Measurements from ENCODE around the gene IL1RAPL2. TPM values are rescaled to one million over a fixed set of nuclear protein-coding genes. Genes with fewer than 3 reads are reported as not detected.
"Not testable (repeated sequence)": the region's sequence is repeated elsewhere in the genome, so short reads cannot be mapped to it uniquely, and the experiment has no call there.

Gene IL1RAPL2
- total RNA-seq, 1 donor from 2014 or later, result 1.0 TPM

- H3K27me3 ChIP-seq (ENCODE audit: control insufficient read depth in 3 of 3, insufficient read depth in 3 of 3, low read length in 3 of 3), result no peaks in the 10 kb centered on the region
- no peaks in the 10 kb centered on the region for H3K4me1 ChIP-seq (ENCODE audit: control insufficient read depth in 3 of 3, insufficient read depth in 3 of 3, low read length in 3 of 3)
- no peaks in the 10 kb centered on the region for H3K9me3 ChIP-seq (ENCODE audit: control insufficient read depth in 3 of 3, low read length in 3 of 3)
- H3K4me3 ChIP-seq (ENCODE audit: low read length in 3 of 3), result no peak overlapping the region
- H3K36me3 ChIP-seq (ENCODE audit: control insufficient read depth in 3 of 3, insufficient read depth in 3 of 3, low read length in 3 of 3), result no peaks in the 10 kb centered on the region
- H3K9ac ChIP-seq (ENCODE audit: low read depth in 1 of 3, low read length in 3 of 3), result no peak overlapping the region
- no peak overlapping the region for H3K27ac ChIP-seq (ENCODE audit: low read depth, low read length)
Measured at GRCh38 chrX:105219454-105220401, 653.7 kb downstream of the IL1RAPL2 start.

- Histone ChIP-seq H3K36me3 (ENCODE audit: control insufficient read depth in 3 of 3, insufficient read depth in 3 of 3, low read length in 3 of 3) (no peaks in the 10 kb centered on the region), H3K27ac (ENCODE audit: low read depth, low read length) (no peak within 1 kb of the TSS), H3K27me3 (ENCODE audit: control insufficient read depth in 3 of 3, insufficient read depth in 3 of 3, low read length in 3 of 3) (no peaks in the 10 kb centered on the region), H3K4me3 (ENCODE audit: low read length in 3 of 3) (no peak within 1 kb of the TSS), H3K9me3 (ENCODE audit: control insufficient read depth in 3 of 3, low read length in 3 of 3) (no peaks in the 10 kb centered on the region), H3K9ac (ENCODE audit: low read depth in 1 of 3, low read length in 3 of 3) (no peak within 1 kb of the TSS), H3K4me1 (ENCODE audit: control insufficient read depth in 3 of 3, insufficient read depth in 3 of 3, low read length in 3 of 3) (no peaks in the 10 kb centered on the region)
Measured at GRCh38 chrX:105220636-105221035, 654.6 kb downstream of the IL1RAPL2 start, which contains the start of gene TEX13A. Gene TEX13A, minus strand, starts transcription at chrX:105220694. Its CDS starts 297 bp downstream, at chrX:105220397.

- no peaks in the 10 kb centered on the region for H3K27me3 ChIP-seq (ENCODE audit: control insufficient read depth in 3 of 3, insufficient read depth in 3 of 3, low read length in 3 of 3)
- no peaks in the 10 kb centered on the region for H3K9me3 ChIP-seq (ENCODE audit: control insufficient read depth in 3 of 3, low read length in 3 of 3)
- no peak overlapping the region for H3K27ac ChIP-seq (ENCODE audit: low read depth, low read length)
- no peaks in the 10 kb centered on the region for H3K4me1 ChIP-seq (ENCODE audit: control insufficient read depth in 3 of 3, insufficient read depth in 3 of 3, low read length in 3 of 3)
- no peak overlapping the region for H3K4me3 ChIP-seq (ENCODE audit: low read length in 3 of 3)
- H3K36me3 ChIP-seq (ENCODE audit: control insufficient read depth in 3 of 3, insufficient read depth in 3 of 3, low read length in 3 of 3), result no peaks in the 10 kb centered on the region
- H3K9ac ChIP-seq (ENCODE audit: low read depth in 1 of 3, low read length in 3 of 3), result no peak overlapping the region
Measured at GRCh38 chrX:105221374-105221773, 655.4 kb downstream of the IL1RAPL2 start.

- Histone ChIP-seq H3K27me3 (ENCODE audit: control insufficient read depth in 3 of 3, insufficient read depth in 3 of 3, low read length in 3 of 3) (no peaks in the 10 kb centered on the region), H3K36me3 (ENCODE audit: control insufficient read depth in 3 of 3, insufficient read depth in 3 of 3, low read length in 3 of 3) (no peaks in the 10 kb centered on the region), H3K9me3 (ENCODE audit: control insufficient read depth in 3 of 3, low read length in 3 of 3) (no peaks in the 10 kb centered on the region), H3K9ac (ENCODE audit: low read depth in 1 of 3, low read length in 3 of 3) (no peak overlapping the region), H3K4me1 (ENCODE audit: control insufficient read depth in 3 of 3, insufficient read depth in 3 of 3, low read length in 3 of 3) (no peaks in the 10 kb centered on the region), H3K27ac (ENCODE audit: low read depth, low read length) (no peak overlapping the region), H3K4me3 (ENCODE audit: low read length in 3 of 3) (no peak overlapping the region)
Measured at GRCh38 chrX:105226499-105226898, 660.5 kb downstream of the IL1RAPL2 start.

GRCh38 chrX:105228602-105229001 is 662.6 kb downstream of the IL1RAPL2 start:
- Histone ChIP-seq H3K27ac (ENCODE audit: low read depth, low read length) (no peak overlapping the region), H3K4me3 (ENCODE audit: low read length in 3 of 3) (no peak overlapping the region), H3K4me1 (ENCODE audit: control insufficient read depth in 3 of 3, insufficient read depth in 3 of 3, low read length in 3 of 3) (no peaks in the 10 kb centered on the region), H3K36me3 (ENCODE audit: control insufficient read depth in 3 of 3, insufficient read depth in 3 of 3, low read length in 3 of 3) (no peaks in the 10 kb centered on the region), H3K9me3 (ENCODE audit: control insufficient read depth in 3 of 3, low read length in 3 of 3) (no peaks in the 10 kb centered on the region), H3K27me3 (ENCODE audit: control insufficient read depth in 3 of 3, insufficient read depth in 3 of 3, low read length in 3 of 3) (no peaks in the 10 kb centered on the region), H3K9ac (ENCODE audit: low read depth in 1 of 3, low read length in 3 of 3) (no peak overlapping the region)

GRCh38 chrX:105229146-105229545 is 663.1 kb downstream of the IL1RAPL2 start:
- Histone ChIP-seq H3K9ac (ENCODE audit: low read depth in 1 of 3, low read length in 3 of 3) (no peak overlapping the region), H3K36me3 (ENCODE audit: control insufficient read depth in 3 of 3, insufficient read depth in 3 of 3, low read length in 3 of 3) (no peaks in the 10 kb centered on the region), H3K27ac (ENCODE audit: low read depth, low read length) (no peak overlapping the region), H3K9me3 (ENCODE audit: control insufficient read depth in 3 of 3, low read length in 3 of 3) (no peaks in the 10 kb centered on the region), H3K4me1 (ENCODE audit: control insufficient read depth in 3 of 3, insufficient read depth in 3 of 3, low read length in 3 of 3) (no peaks in the 10 kb centered on the region), H3K4me3 (ENCODE audit: low read length in 3 of 3) (no peak overlapping the region), H3K27me3 (ENCODE audit: control insufficient read depth in 3 of 3, insufficient read depth in 3 of 3, low read length in 3 of 3) (no peaks in the 10 kb centered on the region)

GRCh38 chrX:105237407-105237806 is 671.4 kb downstream of the IL1RAPL2 start:
- not testable (repeated sequence) for H3K9ac ChIP-seq (ENCODE audit: low read depth in 1 of 3, low read length in 3 of 3); H3K4me3 ChIP-seq (ENCODE audit: low read length in 3 of 3); H3K4me1 ChIP-seq (ENCODE audit: control insufficient read depth in 3 of 3, insufficient read depth in 3 of 3, low read length in 3 of 3); H3K36me3 ChIP-seq (ENCODE audit: control insufficient read depth in 3 of 3, insufficient read depth in 3 of 3, low read length in 3 of 3); H3K9me3 ChIP-seq (ENCODE audit: control insufficient read depth in 3 of 3, low read length in 3 of 3); H3K27me3 ChIP-seq (ENCODE audit: control insufficient read depth in 3 of 3, insufficient read depth in 3 of 3, low read length in 3 of 3); H3K27ac ChIP-seq (ENCODE audit: low read depth, low read length)

GRCh38 chrX:105241056-105241455 is 675.1 kb downstream of the IL1RAPL2 start:
- no peaks in the 10 kb centered on the region for H3K36me3 ChIP-seq (ENCODE audit: control insufficient read depth in 3 of 3, insufficient read depth in 3 of 3, low read length in 3 of 3)
- H3K4me1 ChIP-seq (ENCODE audit: control insufficient read depth in 3 of 3, insufficient read depth in 3 of 3, low read length in 3 of 3), result no peaks in the 10 kb centered on the region
- no peaks in the 10 kb centered on the region for H3K9me3 ChIP-seq (ENCODE audit: control insufficient read depth in 3 of 3, low read length in 3 of 3)
- no peaks in the 10 kb centered on the region for H3K27me3 ChIP-seq (ENCODE audit: control insufficient read depth in 3 of 3, insufficient read depth in 3 of 3, low read length in 3 of 3)
- H3K4me3 ChIP-seq (ENCODE audit: low read length in 3 of 3), result no peak overlapping the region
- H3K27ac ChIP-seq (ENCODE audit: low read depth, low read length), result no peak overlapping the region
- no peak overlapping the region for H3K9ac ChIP-seq (ENCODE audit: low read depth in 1 of 3, low read length in 3 of 3)

DNA sequence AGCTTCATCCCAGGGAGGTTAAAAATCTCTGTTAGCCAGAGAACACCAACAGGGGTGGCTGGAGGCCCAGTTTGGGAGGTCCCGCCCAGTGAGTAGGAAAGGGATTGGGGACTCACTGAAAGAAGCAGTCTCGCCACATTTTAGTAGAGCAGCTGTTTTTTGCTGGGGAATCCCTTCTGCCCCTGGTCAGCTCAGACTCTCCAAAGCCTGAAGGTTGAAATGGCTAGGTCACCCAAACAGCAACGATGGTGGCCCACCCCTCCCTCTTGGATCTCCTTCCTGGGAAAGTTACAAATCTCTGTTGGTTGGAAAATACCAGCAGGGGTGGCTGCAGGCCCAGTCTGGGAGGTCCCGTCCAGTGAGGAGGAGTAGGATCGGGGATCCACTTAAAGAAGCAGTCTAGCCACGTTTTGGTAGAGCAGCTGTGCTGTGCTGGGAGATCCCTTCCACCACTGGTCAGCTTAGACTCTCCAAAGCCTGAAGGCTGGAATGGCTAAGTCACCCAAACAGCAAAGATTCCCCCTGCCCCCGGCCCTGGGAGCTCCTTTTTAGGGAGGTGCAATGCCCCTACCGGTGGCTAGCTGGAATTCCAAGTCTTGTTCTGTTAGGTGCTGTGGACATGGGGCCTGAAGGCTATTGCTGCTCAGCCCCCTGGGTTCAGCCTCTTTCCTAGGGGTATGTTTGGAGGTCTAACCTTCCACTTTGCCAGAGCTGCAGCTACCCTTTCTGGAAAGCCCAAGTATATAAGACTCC is 694.5 kb downstream of the IL1RAPL2 start:
- Histone ChIP-seq H3K4me3 (ENCODE audit: low read length in 3 of 3) (no peak overlapping the region), H3K27ac (ENCODE audit: low read depth, low read length) (no peak overlapping the region), H3K9ac (ENCODE audit: low read depth in 1 of 3, low read length in 3 of 3) (no peak overlapping the region), H3K9me3 (ENCODE audit: control insufficient read depth in 3 of 3, low read length in 3 of 3) (no peaks in the 10 kb centered on the region), H3K36me3 (ENCODE audit: control insufficient read depth in 3 of 3, insufficient read depth in 3 of 3, low read length in 3 of 3) (no peaks in the 10 kb centered on the region), H3K27me3 (ENCODE audit: control insufficient read depth in 3 of 3, insufficient read depth in 3 of 3, low read length in 3 of 3) (peaks cover 0 to 11% (median 0%) of the 10 kb centered on the region in 3 donors), H3K4me1 (ENCODE audit: control insufficient read depth in 3 of 3, insufficient read depth in 3 of 3, low read length in 3 of 3) (no peaks in the 10 kb centered on the region)

DNA sequence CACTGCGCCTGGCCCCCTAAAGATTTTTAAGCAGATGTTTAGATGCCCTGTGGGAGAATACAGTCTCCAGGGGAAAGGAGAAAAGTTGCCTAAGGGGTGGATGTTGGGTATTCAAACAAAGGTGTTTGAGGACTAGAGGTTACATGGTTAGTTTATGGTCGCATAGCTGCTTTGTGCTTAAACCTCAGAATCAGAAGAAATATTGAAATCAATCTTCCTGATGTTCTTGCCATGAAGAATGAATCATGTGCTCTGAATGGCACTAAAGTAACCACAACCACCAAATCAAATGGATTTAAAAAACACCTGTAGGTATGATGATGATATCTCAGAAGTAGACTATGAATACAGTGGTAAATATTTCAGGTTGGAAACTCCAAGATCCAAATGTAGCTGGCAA is 697.2 kb downstream of the IL1RAPL2 start:
- Histone ChIP-seq H3K4me3 (ENCODE audit: low read length in 3 of 3) (no peak overlapping the region), H3K27me3 (ENCODE audit: control insufficient read depth in 3 of 3, insufficient read depth in 3 of 3, low read length in 3 of 3) (peaks cover 0 to 11% (median 0%) of the 10 kb centered on the region in 3 donors), H3K9ac (ENCODE audit: low read depth in 1 of 3, low read length in 3 of 3) (no peak overlapping the region), H3K36me3 (ENCODE audit: control insufficient read depth in 3 of 3, insufficient read depth in 3 of 3, low read length in 3 of 3) (no peaks in the 10 kb centered on the region), H3K9me3 (ENCODE audit: control insufficient read depth in 3 of 3, low read length in 3 of 3) (no peaks in the 10 kb centered on the region), H3K4me1 (ENCODE audit: control insufficient read depth in 3 of 3, insufficient read depth in 3 of 3, low read length in 3 of 3) (no peaks in the 10 kb centered on the region), H3K27ac (ENCODE audit: low read depth, low read length) (no peak overlapping the region)

All from skeletal muscle tissue (tissue), 4 donors.